ENCODE data around the gene PPP2CA. TPM values are rescaled to one million over a fixed set of nuclear protein-coding genes. Genes with fewer than 3 reads are reported as not detected.
"Not testable (repeated sequence)": the region's sequence is repeated elsewhere in the genome, so short reads cannot be mapped to it uniquely, and the experiment has no call there.

The PPP2CA gene
- total RNA-seq, 1 donor from 2014 or later = 193 TPM

GRCh38 chr5:134257176-134257575 is 31.3 kb upstream of the PPP2CA start:
- Mint-ChIP-seq H3K27me3 (ENCODE audit: unreplicated experiment) (peaks cover 2% of the 10 kb centered on the region), H3K36me3 (ENCODE audit: unreplicated experiment) (no peaks in the 10 kb centered on the region), H3K27ac (ENCODE audit: unreplicated experiment) (no peak overlapping the region), H3K4me1 (ENCODE audit: low read depth, unreplicated experiment) (no peaks in the 10 kb centered on the region), H3K9me3 (ENCODE audit: unreplicated experiment) (peaks cover 1% of the 10 kb centered on the region), H3K4me3 (ENCODE audit: unreplicated experiment) (no peak overlapping the region)
- TF ChIP-seq CTCF (IDR thresholded peaks at IDR 0.05; ENCODE audit: partially characterized antibody, unreplicated experiment) = no peak
- DNase-seq = no peak

DNA sequence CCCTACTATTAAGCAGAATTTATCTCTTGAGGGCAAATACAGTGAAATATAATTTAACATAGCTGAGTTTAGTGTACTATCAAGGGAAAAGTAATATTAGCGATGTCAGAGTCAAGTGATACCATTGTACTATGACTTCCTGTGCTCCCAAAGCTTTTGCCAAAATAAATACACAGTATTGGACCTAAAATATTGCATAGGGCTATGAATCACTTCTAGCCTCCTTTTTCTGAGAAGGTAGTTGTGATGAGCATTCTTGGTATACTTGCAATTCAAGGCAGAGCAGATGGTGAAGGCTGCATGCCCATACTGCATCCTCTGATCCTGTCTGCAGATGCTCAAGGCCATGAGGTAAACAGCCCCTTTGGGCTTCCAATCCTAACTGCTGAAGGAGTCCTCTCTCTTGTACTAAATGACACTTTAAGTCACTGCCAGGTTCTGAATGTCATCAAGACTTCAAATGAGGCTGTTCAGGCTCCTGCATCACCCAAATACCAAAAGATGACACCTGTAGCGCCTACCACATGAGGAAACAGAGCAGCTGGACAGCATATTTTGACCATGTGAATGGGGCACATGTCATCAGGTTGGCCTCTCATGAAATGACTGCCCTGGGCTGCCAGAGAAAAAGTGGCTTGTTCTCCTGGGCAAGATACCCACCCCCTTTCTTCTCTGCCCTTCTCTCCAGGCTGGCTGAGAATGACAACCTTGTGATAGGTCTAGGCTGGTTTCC is 29.7 kb upstream of the PPP2CA start:
- no peaks in the 10 kb centered on the region for H3K36me3 Mint-ChIP-seq (ENCODE audit: unreplicated experiment)
- H3K9me3 Mint-ChIP-seq (ENCODE audit: unreplicated experiment) = no peaks in the 10 kb centered on the region
- peaks cover 2% of the 10 kb centered on the region for H3K27me3 Mint-ChIP-seq (ENCODE audit: unreplicated experiment)
- no peak overlapping the region for H3K27ac Mint-ChIP-seq (ENCODE audit: unreplicated experiment)
- DNase-seq = no peak
- H3K4me3 Mint-ChIP-seq (ENCODE audit: unreplicated experiment) = no peak overlapping the region
- no peak for TF ChIP-seq CTCF (IDR thresholded peaks at IDR 0.05; ENCODE audit: partially characterized antibody, unreplicated experiment)
- no peaks in the 10 kb centered on the region for H3K4me1 Mint-ChIP-seq (ENCODE audit: low read depth, unreplicated experiment)

DNA sequence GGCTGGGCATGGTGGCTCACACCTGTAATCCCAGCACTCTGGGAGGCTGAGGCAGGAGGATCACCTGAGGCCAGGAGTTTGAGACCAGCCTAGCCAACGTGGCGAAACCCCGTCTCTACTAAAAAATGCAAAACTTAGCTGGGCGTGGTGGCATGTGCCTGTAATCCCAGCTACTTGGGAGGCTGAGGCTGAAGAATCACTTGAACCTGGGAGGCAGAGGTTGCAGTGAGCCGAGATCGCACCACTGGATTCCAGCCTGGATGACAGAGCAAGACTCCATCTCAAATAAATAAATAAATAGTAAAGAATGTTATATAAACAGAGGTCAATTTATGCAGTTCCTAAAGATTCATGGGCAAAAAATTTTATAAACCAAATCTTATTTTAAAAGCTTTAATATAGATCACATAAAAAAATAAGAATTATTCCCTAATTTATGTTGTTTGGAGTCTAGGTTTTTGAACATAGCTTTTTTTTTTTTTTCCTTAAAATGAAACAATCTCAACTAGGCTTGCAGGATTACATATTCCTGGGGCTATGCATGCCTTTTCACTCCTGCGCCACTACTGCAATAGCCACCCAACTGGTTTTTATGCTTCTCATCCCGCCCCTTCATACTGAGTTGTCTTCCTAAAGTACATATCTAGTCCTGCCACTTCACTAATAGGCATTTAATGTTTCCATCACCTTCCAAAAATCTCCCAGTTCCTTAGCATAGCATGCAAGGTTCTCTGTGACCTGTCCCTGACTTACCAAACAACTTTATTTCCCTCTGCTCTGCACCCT is 27.7 kb upstream of the PPP2CA start:
- not testable (repeated sequence) for H3K4me3 Mint-ChIP-seq (ENCODE audit: unreplicated experiment); H3K27ac Mint-ChIP-seq (ENCODE audit: unreplicated experiment); H3K27me3 Mint-ChIP-seq (ENCODE audit: unreplicated experiment); DNase-seq; H3K9me3 Mint-ChIP-seq (ENCODE audit: unreplicated experiment); H3K36me3 Mint-ChIP-seq (ENCODE audit: unreplicated experiment); H3K4me1 Mint-ChIP-seq (ENCODE audit: low read depth, unreplicated experiment)

- no peaks in the 10 kb centered on the region for H3K9me3 Mint-ChIP-seq (ENCODE audit: unreplicated experiment)
- DNase-seq = no peak
- no peak for TF ChIP-seq CTCF (IDR thresholded peaks at IDR 0.05; ENCODE audit: partially characterized antibody, unreplicated experiment)
- H3K27ac Mint-ChIP-seq (ENCODE audit: unreplicated experiment) = no peak overlapping the region
- no peak overlapping the region for H3K4me3 Mint-ChIP-seq (ENCODE audit: unreplicated experiment)
- no peaks in the 10 kb centered on the region for H3K36me3 Mint-ChIP-seq (ENCODE audit: unreplicated experiment)
- peaks cover 4% of the 10 kb centered on the region for H3K27me3 Mint-ChIP-seq (ENCODE audit: unreplicated experiment)
- no peaks in the 10 kb centered on the region for H3K4me1 Mint-ChIP-seq (ENCODE audit: low read depth, unreplicated experiment)
These were observed 26.8 kb upstream of the PPP2CA start for GRCh38 chr5:134252671-134253070.

DNA sequence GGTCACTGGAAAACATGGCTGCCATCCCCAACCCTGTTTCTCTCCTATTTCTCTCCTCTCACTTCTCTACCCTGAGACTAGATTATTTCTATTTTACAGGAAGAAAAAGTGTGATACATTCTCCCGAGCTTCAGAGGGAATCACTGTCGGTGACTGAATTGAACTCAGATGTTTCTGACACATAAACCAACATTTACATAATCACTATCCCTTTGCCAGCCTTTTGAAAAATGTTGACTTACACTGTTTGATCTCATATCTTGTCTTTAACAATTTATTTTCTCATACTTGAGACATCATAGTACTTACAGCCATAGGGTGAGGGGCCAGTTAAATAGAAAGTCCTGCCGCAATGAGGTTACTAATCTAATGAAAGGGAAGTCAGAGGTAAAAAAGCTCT is 25.1 kb upstream of the PPP2CA start:
- Mint-ChIP-seq H3K27ac (ENCODE audit: unreplicated experiment) (no peak overlapping the region), H3K36me3 (ENCODE audit: unreplicated experiment) (no peaks in the 10 kb centered on the region), H3K27me3 (ENCODE audit: unreplicated experiment) (peaks cover 4% of the 10 kb centered on the region), H3K4me3 (ENCODE audit: unreplicated experiment) (no peak overlapping the region), H3K4me1 (ENCODE audit: low read depth, unreplicated experiment) (no peaks in the 10 kb centered on the region), H3K9me3 (ENCODE audit: unreplicated experiment) (no peaks in the 10 kb centered on the region)
- DNase-seq = no peak
- TF ChIP-seq CTCF (IDR thresholded peaks at IDR 0.05; ENCODE audit: partially characterized antibody, unreplicated experiment) = no peak

All from glutamatergic neuron (in vitro differentiated cells).